GM19193 (cell line): ENCODE data around the gene SATB2.

Experiments used
- POLR2A ChIP-seq: IDR thresholded peaks from 4 replicates; pipeline ENCODE4 v1.6.1; 2011; ENCODE audit not compliant: insufficient read depth, insufficient read length; ENCODE audit errors: extremely low read depth

SATB2 gene

GRCh38 chr2:199460846-199461710 lies 3.3 kb upstream of the SATB2 start:
- TF ChIP-seq POLR2A: no peak

GRCh38 chr2:199460101-199460671 lies 2.4 kb upstream of the SATB2 start:
- no peak for TF ChIP-seq POLR2A

- no peak for TF ChIP-seq POLR2A
Observed at GRCh38 chr2:199459286-199460100, 1.8 kb upstream of the SATB2 start.

GRCh38 chr2:199458806-199459285 lies 1.1 kb upstream of the SATB2 start:
- TF ChIP-seq POLR2A: no peak

GRCh38 chr2:199458009-199458805 lies 468 bp upstream of the SATB2 start:
- no peak for TF ChIP-seq POLR2A

- no peak for TF ChIP-seq POLR2A
Observed at GRCh38 chr2:199456383-199457146, 1.2 kb downstream of the SATB2 start.

GRCh38 chr2:199455545-199456382 lies 2.0 kb downstream of the SATB2 start:
- no peak for TF ChIP-seq POLR2A

- TF ChIP-seq POLR2A: no peak
Observed at GRCh38 chr2:199455210-199455544, 2.6 kb downstream of the SATB2 start.

GRCh38 chr2:199452991-199453379 lies 4.8 kb downstream of the SATB2 start:
- TF ChIP-seq POLR2A: no peak

GRCh38 chr2:199452260-199452990 lies 5.3 kb downstream of the SATB2 start:
- no peak for TF ChIP-seq POLR2A

- TF ChIP-seq POLR2A: no peak
Observed at GRCh38 chr2:199449956-199450355, 7.8 kb downstream of the SATB2 start.

- TF ChIP-seq POLR2A: no peak
Observed at GRCh38 chr2:199449455-199449854, 8.3 kb downstream of the SATB2 start.
